ENCODE measurements around the gene RAET1E. TPM values are rescaled to one million over a fixed set of nuclear protein-coding genes. Genes with fewer than 3 reads are reported as not detected.
A peak's percentile ranks its signal among the peaks of the same experiment; 100 is the strongest.

The RAET1E gene
- total and polyA plus RNA-seq, 10 donors: 0.04 to 3.4 (median 1.2) TPM

- intact Hi-C loops (cut with DNase I; ENCODE audit: low total_unique reads): no loop called here
Measured at GRCh38 chr6:149918151-149918905, 20.4 kb upstream of the RAET1E start.

GRCh38 chr6:149917679-149918078, 19.8 kb upstream of the RAET1E start:
- no peak overlapping the region for H3K4me3 ChIP-seq
- DNase-seq: peak; percentile 19
- H3K36me3 ChIP-seq: no peaks in the 10 kb centered on the region
- peaks cover 0 to 36% (median 6%) of the 10 kb centered on the region in 7 donors for H3K27me3 ChIP-seq (replicated peaks in 1 of 7)
- H3K4me1 ChIP-seq: peaks cover 0 to 6% (median 3%) of the 10 kb centered on the region in 6 donors
- no peaks in the 10 kb centered on the region for H3K9me3 ChIP-seq
- intact Hi-C loops (cut with DNase I; ENCODE audit: low total_unique reads): no loop called here
- H3K27ac ChIP-seq: no peak overlapping the region
- TF ChIP-seq POLR2AphosphoS5 (IDR thresholded peaks at IDR 0.05): no peak
- no peak for TF ChIP-seq CTCF (IDR thresholded peaks at IDR 0.05 in 8 of 11, conservative IDR thresholded peaks at IDR 0.05 in 3 of 11)
- no peak for TF ChIP-seq POLR2A (IDR thresholded peaks at IDR 0.05)
- WGBS, 5 donors: 77 to 94% (median 89%) methylated on average over 2 of the region's 2 CpGs

More at GRCh38 chr6:149918151-149918905, 20.4 kb upstream of the RAET1E start:
- DNase-seq: peak; percentile 56
- 75 to 94% (median 83%) methylated on average over 6 of the region's 6 CpGs for WGBS, 5 donors
- Histone ChIP-seq H3K4me3 (no peak overlapping the region), H3K9me3 (no peaks in the 10 kb centered on the region), H3K4me1 (peaks cover 0 to 13% (median 9%) of the 10 kb centered on the region in 6 donors), H3K27me3 (replicated peaks in 1 of 7) (peaks cover 0 to 42% (median 9%) of the 10 kb centered on the region in 7 donors), H3K36me3 (no peaks in the 10 kb centered on the region), H3K27ac (no peak overlapping the region)
- no peak for TF ChIP-seq POLR2AphosphoS5 (IDR thresholded peaks at IDR 0.05)
- TF ChIP-seq POLR2A (IDR thresholded peaks at IDR 0.05): no peak
- TF ChIP-seq CTCF (IDR thresholded peaks at IDR 0.05 in 8 of 11, conservative IDR thresholded peaks at IDR 0.05 in 3 of 11): no peak

GRCh38 chr6:149915970-149916865, 18.3 kb upstream of the RAET1E start:
- H3K27me3 ChIP-seq (replicated peaks in 1 of 7): peaks cover 0 to 26% (median 0%) of the 10 kb centered on the region in 7 donors
- H3K4me3 ChIP-seq: no peak overlapping the region
- intact Hi-C loops (cut with DNase I; ENCODE audit: low total_unique reads): no loop called here
- no peak overlapping the region for H3K27ac ChIP-seq
- TF ChIP-seq POLR2AphosphoS5 (IDR thresholded peaks at IDR 0.05): no peak
- no peak for TF ChIP-seq CTCF (IDR thresholded peaks at IDR 0.05 in 8 of 11, conservative IDR thresholded peaks at IDR 0.05 in 3 of 11)
- no peak for TF ChIP-seq POLR2A (IDR thresholded peaks at IDR 0.05)
- no peaks in the 10 kb centered on the region for H3K9me3 ChIP-seq
- 75 to 90% (median 88%) methylated on average over 10 of the region's 10 CpGs for WGBS, 5 donors
- H3K36me3 ChIP-seq: no peaks in the 10 kb centered on the region
- H3K4me1 ChIP-seq: no peaks in the 10 kb centered on the region
- DNase-seq: peak; percentile 64
